CD4-positive, alpha-beta T cell treated with Interleukin-1 beta for 1 hour (primary cell): ENCODE results near the gene SOX9.
"Not testable (repeated sequence)": the region's sequence is repeated elsewhere in the genome, so short reads cannot be mapped to it uniquely, and the experiment has no call there.

Experiments used
- DNase-seq, 2 donors: peaks; one replicate each; pipeline ENCODE4 v3.0.0-alpha.2; 2020 to 2022

Gene SOX9

DNA sequence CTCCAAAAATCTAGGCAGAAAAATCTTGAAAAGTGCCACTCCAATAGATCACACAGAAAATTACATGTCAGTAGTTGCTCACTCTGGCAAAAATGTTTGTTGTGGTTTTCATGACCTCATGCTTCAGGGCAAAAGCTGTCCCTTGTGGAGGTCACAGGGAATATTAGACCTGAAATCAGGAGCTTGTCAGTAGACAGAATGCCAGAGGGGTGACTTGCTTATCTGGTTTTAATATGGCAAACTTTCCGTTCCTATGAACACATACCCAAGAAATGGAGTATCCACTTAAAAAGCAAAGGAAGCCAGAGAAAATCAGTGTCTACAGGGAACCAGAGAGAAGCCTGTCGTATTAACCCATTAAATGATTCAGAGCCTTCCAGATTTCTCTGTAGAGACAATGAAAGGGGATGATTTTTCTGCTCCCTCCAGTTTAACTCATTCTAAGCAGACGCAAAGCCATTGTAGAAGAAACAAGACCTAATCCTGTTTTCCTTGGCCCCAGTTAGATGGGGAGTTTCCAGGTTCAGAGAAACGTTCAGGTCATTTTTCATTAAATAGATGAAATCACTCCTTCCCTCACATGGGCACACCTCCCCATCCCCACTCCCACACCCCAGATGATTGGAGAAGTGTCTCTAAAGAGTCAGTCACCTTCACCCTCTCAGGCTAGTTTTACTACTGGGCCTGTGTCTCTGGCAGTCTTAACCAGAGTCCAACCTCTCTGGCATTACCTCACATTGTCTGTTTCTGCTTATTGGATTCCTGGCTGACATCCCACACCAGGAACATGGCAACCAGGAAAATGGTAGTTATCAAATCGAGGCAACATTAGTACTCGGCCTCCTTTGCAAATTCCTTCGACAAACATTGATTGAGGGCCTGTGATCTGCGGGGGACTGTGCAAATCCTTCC, 6.0 kb downstream of the SOX9 start:
- DNase-seq = no peak

DNA sequence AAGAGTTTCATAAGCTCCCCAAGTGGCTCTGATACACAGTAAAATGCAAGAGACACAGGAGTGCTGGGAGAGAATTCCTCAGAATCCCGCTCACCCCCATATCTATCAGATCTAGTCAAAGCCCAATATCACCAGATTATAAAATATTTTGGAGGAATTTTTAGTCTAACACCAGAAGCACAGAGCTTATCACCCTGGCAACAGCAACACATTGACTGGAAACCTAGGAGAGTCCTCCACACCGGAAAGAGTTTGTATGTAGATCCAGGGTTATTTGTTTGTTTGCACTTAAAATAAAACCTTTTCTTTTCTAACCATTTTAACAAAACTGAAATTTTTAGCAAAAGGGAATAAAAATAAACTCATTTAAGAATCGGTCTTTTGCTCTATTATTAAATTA, 7.2 kb downstream of the SOX9 start:
- no peak for DNase-seq

GRCh38 chr17:72134608-72135394, 14.0 kb downstream of the SOX9 start:
- no peak for DNase-seq

- no peak for DNase-seq
Observed at GRCh38 chr17:72135546-72136325, 14.9 kb downstream of the SOX9 start.

DNA sequence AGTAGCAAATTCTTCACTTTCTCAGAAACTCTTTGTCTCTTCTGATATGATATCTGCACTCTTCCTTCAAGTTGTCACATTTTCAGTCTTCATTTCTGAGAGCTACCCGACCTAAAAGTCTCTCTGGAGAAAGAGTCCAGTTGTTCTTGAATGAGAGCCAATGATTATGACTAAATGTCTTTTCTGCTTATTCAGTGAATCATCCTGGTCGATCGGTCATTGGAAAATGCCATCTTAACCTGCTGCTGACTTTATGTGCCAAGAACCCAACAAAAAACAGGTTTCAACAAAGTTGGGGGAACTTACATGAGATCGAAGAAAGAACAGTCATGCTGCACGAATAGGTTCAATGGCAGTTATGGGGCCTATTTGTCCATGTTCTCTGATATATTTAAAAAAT, 15.9 kb downstream of the SOX9 start:
- DNase-seq = no peak

DNA sequence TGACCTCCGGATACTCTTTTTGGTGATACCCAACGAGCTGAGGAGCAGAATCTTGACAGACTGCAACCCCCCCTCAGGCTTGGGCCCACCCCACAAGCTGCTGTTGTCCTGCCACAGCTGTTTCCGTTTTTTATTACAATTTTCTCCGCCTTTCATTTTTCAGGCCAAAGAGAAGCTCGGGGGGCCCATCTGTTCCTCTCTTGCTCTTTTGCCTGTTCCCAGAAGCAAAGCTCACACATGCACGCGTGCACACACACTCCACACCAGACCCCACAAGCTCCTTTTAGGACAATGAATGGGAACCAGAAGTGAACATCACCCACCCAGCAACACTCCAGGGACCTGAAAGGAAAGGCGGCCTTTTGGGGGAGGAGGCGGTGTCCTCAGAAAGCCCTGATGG, 16.3 kb downstream of the SOX9 start:
- DNase-seq = no peak

- DNase-seq = no peak
Observed at GRCh38 chr17:72139212-72139611, 18.4 kb downstream of the SOX9 start.

- no peak for DNase-seq
Observed at GRCh38 chr17:72141336-72141735, 20.5 kb downstream of the SOX9 start.

- not testable (repeated sequence) for DNase-seq
Observed at GRCh38 chr17:72142097-72142496, 21.3 kb downstream of the SOX9 start.

DNA sequence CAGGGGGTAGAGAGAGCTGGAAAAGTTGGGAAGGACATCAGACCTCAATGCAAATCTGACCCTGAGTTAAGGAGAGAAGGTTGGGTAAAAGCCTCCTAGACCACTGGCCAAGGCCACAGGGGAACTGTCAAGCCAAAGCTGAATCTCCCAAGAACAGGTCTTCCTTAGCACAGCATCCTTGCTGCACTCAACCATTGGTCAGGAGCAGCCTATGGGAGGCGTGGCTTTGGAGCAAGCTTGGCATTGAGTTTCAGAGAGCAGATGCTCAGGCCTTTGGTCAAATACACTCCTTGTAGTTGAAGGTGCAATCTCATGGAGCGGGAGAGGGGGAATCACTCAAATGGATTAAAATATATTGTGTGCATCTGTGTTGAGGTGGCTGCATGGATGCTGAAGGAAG, 21.8 kb downstream of the SOX9 start:
- no peak for DNase-seq

GRCh38 chr17:72143245-72143644, 22.4 kb downstream of the SOX9 start:
- no peak for DNase-seq

- DNase-seq = no peak
Observed at GRCh38 chr17:72144101-72144500, 23.3 kb downstream of the SOX9 start.

GRCh38 chr17:72145562-72145961, 24.7 kb downstream of the SOX9 start:
- no peak for DNase-seq

GRCh38 chr17:72145962-72146361, 25.1 kb downstream of the SOX9 start:
- DNase-seq = no peak

DNA sequence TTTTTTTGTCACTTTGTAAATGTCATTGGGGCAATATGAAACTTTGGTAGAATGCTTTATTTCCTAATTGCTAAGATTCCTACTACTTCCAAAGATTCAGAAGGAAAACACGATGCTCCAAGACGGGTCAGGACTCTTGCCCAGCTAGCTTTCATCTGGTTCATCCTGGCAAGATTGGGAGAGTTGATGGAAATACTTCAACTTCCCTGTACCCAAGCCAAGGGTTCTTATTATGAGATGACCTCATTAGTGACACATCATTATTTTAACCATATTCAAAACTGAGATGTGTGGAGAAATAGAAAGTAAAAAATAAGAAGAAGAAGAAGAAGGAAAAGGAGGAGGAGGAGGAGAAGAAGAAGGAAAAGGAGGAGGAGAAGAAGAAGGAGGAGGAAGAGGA, 25.6 kb downstream of the SOX9 start:
- DNase-seq = no peak

GRCh38 chr17:72150632-72151460, 30.0 kb downstream of the SOX9 start:
- DNase-seq = no peak

DNA sequence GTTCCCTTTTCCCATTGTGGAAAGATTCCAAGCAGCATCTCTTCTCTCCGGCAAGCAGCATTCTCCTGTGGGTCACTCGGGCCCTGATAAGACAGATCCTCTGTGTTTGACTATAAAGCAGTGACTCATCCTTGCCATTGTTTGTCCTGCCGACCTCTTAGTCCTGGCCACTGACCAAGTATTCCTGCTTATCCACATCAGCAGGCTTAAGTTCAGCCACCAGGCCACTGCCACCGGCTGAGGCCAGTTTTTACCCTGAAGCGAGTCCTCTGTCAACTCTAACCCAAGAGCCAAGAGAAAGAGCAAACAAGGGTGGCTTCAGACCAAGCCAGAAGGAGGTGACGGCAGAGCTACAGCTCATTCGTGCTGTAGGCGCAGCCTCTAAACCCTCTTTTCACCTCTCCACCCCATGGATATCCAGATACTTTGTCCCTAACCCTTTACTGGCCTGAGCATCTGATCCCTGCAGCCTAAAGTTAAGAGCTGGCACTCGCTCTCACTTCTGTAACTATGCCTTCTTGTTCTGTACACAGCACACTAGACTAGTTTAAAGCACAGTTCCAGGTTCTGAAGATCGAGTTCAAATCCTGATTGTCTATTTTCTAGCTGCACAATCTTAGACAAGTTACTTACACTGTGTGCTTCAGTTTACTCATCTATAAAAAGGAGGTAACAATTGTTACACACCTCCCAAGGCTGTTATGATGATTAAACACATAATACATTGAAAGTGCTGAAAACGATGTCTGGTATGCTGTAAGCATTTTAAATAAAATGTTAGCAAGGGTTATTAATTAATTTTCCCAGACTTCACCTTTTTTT, 31.0 kb downstream of the SOX9 start:
- DNase-seq = no peak

GRCh38 chr17:72152387-72152929, 31.6 kb downstream of the SOX9 start:
- no peak for DNase-seq

DNA sequence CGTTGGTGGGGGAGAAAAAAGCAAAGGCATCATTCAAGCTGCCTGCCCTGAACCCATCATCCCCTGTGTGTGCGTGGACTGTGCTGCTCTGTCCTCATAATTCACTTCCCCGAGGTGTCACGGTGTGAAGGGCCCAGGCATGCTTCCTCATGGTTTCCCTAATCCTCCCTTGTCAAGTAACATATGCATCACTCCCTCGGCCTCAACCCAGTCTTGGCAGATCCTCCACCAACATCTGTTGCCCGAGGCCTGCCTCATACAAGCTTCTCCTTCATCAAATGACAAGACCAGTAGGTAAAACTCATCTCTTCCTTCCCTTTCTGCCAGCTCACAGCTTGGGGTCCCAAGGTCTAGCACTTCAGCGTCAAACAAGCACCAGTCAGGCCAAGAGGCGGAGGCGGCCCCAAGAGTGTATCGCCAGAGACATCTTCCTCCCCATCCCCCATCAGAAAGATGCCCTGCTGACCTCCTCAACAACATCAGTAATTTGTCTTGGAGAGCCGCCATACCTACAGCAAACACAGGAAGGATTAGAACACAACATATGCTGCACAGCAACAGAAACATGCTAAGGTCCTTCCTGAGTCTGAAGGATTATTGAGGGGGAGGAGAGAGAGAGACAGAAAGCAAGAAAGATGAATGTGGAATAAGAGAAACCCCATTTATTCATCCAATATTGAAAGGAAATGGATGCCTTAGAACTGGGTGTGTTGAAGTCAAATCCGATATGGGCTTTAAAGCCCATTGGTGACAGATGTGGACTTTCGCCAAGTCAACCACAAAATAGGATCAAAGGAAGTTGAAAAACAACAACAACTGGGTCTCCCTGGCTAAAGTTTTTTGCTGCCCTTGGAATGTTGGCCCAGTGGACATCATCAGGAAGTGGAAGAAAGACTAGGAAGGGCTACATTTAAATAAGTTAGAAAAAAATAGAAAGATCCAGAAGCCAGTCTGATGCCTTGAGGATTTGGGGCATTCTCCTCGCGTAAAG, 38.4 kb downstream of the SOX9 start:
- no peak for DNase-seq

- no peak for DNase-seq
Observed at GRCh38 chr17:72162569-72162968, 41.7 kb downstream of the SOX9 start.
